Measurements from ENCODE around the gene SCYL1.
"Not testable (repeated sequence)": the region's sequence is repeated elsewhere in the genome, so short reads cannot be mapped to it uniquely, and the experiment has no call there.

The SCYL1 gene

DNA sequence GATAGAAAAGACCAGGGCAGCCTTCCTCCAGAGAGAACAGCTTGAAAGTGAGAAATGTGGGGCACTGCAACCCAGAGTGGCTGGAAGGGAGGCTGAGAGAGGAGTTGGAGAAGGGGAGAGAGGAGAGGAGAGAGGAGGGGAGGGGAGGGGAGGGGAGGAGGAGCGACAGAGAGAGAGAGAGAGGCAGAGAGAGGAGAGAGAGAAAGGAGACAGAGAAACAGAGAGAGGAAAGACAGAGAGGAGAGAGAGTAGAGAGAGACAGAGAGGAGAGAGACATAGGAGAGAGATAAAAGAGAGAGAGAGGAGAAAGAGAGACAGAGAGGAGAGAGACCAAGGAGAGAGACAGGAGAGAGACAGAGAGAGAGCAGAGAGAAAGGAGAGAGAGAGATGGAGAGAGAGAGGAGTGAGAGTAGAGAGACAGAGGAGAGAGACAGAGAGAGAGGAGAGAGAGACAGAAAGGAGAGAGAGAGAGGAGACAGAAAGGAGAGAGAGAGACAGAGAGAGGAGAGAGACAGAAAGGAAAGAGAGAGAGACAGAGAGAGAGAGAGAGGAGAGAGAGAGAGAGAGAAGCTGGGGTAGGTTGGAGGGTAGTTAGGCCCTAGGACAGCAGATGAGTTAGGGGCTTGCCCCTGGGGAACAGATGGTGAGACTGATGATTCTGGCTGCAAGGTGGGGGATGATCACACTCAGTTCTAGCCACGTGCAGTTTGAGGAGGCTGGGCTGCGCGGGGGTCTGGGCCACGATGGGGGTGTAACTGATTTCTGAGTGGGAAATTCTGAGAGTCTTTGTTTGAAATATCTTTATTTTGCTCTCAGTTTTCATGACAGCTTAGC is 8.5 kb upstream of the SCYL1 start:
- no peak overlapping the region for H3K27ac ChIP-seq (ENCODE audit: low read depth, low read length)
- no peaks in the 10 kb centered on the region for H3K4me1 ChIP-seq (ENCODE audit: control insufficient read depth, insufficient read depth, low read length)
- H3K9ac ChIP-seq (ENCODE audit: low read depth, low read length) = no peak overlapping the region
- H3K36me3 ChIP-seq (ENCODE audit: control insufficient read depth, insufficient read depth, low read length) = no peaks in the 10 kb centered on the region
- H3K27me3 ChIP-seq (ENCODE audit: control insufficient read depth, insufficient read depth, low read length) = no peaks in the 10 kb centered on the region
- H3K9me3 ChIP-seq (ENCODE audit: control insufficient read depth, insufficient read depth, low read length) = no peaks in the 10 kb centered on the region
- no peak overlapping the region for H3K4me3 ChIP-seq (ENCODE audit: low read depth, low read length)

GRCh38 chr11:65518941-65519549 is 5.8 kb upstream of the SCYL1 start:
- not testable (repeated sequence) for H3K27me3 ChIP-seq (ENCODE audit: control insufficient read depth, insufficient read depth, low read length); H3K9me3 ChIP-seq (ENCODE audit: control insufficient read depth, insufficient read depth, low read length); H3K4me3 ChIP-seq (ENCODE audit: low read depth, low read length)

DNA sequence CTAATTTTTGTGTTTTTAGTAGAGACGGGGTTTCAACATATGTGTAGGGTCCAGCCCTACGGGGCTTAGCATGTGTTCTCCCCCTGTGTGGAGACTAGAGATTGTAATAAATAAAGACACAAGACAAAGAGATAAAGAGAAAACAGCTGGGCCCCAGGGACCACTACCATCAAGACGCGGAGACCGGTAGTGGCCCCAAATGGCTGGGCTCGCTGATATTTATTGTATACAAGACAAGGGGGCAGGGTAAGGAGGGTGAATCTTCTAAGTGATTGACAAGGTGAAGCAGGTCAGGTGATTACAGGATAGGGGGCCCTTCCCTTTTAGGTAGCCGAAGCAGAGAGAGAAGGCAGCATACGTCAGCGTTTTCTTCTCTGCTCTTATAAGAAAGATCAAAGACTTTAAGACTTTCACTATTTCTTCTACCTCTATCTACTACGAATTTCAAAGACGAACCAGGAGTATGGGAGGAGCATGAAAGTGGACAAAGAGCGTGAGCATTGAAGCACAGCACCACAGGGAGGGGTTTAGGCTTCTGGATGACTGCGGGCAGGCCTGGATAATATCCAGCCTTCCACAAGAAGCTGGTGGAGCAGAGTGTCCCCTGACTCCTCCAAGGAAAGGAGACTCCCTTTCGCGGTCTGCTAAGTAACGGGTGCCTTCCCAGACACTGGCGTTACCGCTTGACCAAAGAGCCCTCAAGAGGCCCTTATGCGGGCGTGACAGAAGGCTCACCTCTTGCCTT is 2.9 kb upstream of the SCYL1 start:
- H3K9ac ChIP-seq (ENCODE audit: low read depth, low read length); H3K4me3 ChIP-seq (ENCODE audit: low read depth, low read length); H3K36me3 ChIP-seq (ENCODE audit: control insufficient read depth, insufficient read depth, low read length); H3K27me3 ChIP-seq (ENCODE audit: control insufficient read depth, insufficient read depth, low read length); H3K9me3 ChIP-seq (ENCODE audit: control insufficient read depth, insufficient read depth, low read length); H3K4me1 ChIP-seq (ENCODE audit: control insufficient read depth, insufficient read depth, low read length): not testable (repeated sequence)
- peak overlapping the region; percentile 40 for H3K27ac ChIP-seq (ENCODE audit: low read depth, low read length)

More at GRCh38 chr11:65518941-65519549, 5.8 kb upstream of the SCYL1 start:
- not testable (repeated sequence) for H3K4me1 ChIP-seq (ENCODE audit: control insufficient read depth, insufficient read depth, low read length); H3K9ac ChIP-seq (ENCODE audit: low read depth, low read length); H3K27ac ChIP-seq (ENCODE audit: low read depth, low read length); H3K36me3 ChIP-seq (ENCODE audit: control insufficient read depth, insufficient read depth, low read length)

DNA sequence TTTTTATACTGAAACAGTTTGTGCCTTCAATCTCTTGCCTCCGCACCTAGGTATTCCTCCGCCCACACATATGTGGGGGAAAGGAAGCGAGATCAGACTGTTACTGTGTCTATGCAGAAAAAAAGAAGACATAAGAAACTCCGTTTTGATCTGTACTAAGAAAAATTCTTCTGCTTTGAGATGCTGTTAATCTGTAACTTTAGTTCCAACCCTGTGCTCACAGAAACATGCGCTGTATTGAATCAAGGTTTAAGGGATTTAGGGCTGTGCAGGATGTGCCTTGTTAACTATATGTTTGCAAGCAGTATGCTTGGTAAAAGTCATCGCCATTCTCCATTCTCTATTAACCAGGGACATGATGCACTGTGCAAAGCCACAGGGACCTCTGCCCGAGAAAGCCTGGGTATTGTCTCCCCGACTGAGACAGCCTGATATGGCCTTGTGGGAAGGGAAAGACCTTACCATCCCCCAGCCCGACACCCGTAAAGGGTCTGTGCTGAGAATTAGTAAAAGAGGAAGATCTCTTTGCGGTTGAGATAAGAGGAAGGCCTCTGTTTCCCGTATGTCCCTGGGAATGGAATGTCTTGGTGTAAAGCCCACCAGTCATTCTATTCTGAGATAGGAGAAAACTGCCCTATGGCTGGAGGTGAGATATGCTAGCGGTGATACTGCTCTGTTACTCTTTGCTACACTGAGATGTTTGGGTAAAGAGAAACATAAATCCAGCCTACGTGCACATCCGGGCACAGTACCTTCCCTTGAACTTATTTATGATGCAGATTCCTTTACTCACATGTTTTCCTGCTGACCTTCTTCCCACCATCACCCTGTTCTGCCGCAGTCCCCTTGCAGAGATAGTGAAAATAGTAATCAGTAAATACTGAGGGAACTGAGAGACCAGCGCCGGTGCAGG is 1.9 kb upstream of the SCYL1 start:
- not testable (repeated sequence) for H3K4me3 ChIP-seq (ENCODE audit: low read depth, low read length); H3K27ac ChIP-seq (ENCODE audit: low read depth, low read length); H3K9ac ChIP-seq (ENCODE audit: low read depth, low read length); H3K4me1 ChIP-seq (ENCODE audit: control insufficient read depth, insufficient read depth, low read length); H3K27me3 ChIP-seq (ENCODE audit: control insufficient read depth, insufficient read depth, low read length); H3K9me3 ChIP-seq (ENCODE audit: control insufficient read depth, insufficient read depth, low read length)
- H3K36me3 ChIP-seq (ENCODE audit: control insufficient read depth, insufficient read depth, low read length) = peaks cover 11% of the 10 kb centered on the region; the same call in 1 of the 2 replicates

DNA sequence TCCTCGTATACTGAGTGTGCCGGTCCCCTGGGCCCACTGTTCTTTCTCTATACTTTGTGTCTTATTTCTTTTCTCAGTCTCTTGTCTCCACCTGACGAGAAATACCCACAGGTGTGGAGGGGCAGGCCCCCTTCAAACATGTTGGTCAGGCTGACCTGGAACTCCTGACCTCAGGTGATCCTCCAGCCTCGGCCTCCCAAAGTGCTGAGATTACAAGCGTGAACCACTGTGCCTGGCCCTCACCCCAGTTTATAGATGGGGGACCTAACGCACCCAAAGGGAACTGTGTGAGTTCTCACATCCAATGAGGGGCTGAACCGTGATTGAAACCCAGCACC is 1.3 kb upstream of the SCYL1 start:
- not testable (repeated sequence) for H3K4me1 ChIP-seq (ENCODE audit: control insufficient read depth, insufficient read depth, low read length); H3K9me3 ChIP-seq (ENCODE audit: control insufficient read depth, insufficient read depth, low read length); H3K27me3 ChIP-seq (ENCODE audit: control insufficient read depth, insufficient read depth, low read length); H3K4me3 ChIP-seq (ENCODE audit: low read depth, low read length); H3K9ac ChIP-seq (ENCODE audit: low read depth, low read length); H3K27ac ChIP-seq (ENCODE audit: low read depth, low read length)
- H3K36me3 ChIP-seq (ENCODE audit: control insufficient read depth, insufficient read depth, low read length) = peaks cover 11% of the 10 kb centered on the region; the same call in 1 of the 2 replicates

- Histone ChIP-seq H3K27ac (ENCODE audit: low read depth, low read length) (no peak overlapping the region), H3K9ac (ENCODE audit: low read depth, low read length) (no peak overlapping the region)
Measured at GRCh38 chr11:65524014-65524740, 706 bp upstream of the SCYL1 start.

GRCh38 chr11:65525546-65526480 is 930 bp downstream of the SCYL1 start:
- peaks cover 4% of the 10 kb centered on the region; the same call in 1 of the 2 replicates for H3K4me1 ChIP-seq (ENCODE audit: control insufficient read depth, insufficient read depth, low read length)
- peak overlapping the region; percentile 85; the same call in 1 of the 2 replicates for H3K9ac ChIP-seq (ENCODE audit: low read depth, low read length)
- no peaks in the 10 kb centered on the region for H3K9me3 ChIP-seq (ENCODE audit: control insufficient read depth, insufficient read depth, low read length)
- no peaks in the 10 kb centered on the region; the same call in 1 of the 2 replicates for H3K27me3 ChIP-seq (ENCODE audit: control insufficient read depth, insufficient read depth, low read length)
- H3K4me3 ChIP-seq (ENCODE audit: low read depth, low read length) = peak overlapping the region; percentile 91
- H3K27ac ChIP-seq (ENCODE audit: low read depth, low read length) = peak overlapping the region; percentile 84
- H3K36me3 ChIP-seq (ENCODE audit: control insufficient read depth, insufficient read depth, low read length) = peaks cover 17% of the 10 kb centered on the region

More at GRCh38 chr11:65524014-65524740, 706 bp upstream of the SCYL1 start:
- H3K27me3 ChIP-seq (ENCODE audit: control insufficient read depth, insufficient read depth, low read length) = no peaks in the 10 kb centered on the region; the same call in 1 of the 2 replicates
- H3K9me3 ChIP-seq (ENCODE audit: control insufficient read depth, insufficient read depth, low read length) = no peaks in the 10 kb centered on the region
- peaks cover 4% of the 10 kb centered on the region; the same call in 1 of the 2 replicates for H3K4me1 ChIP-seq (ENCODE audit: control insufficient read depth, insufficient read depth, low read length)
- peak overlapping the region; percentile 59 for H3K4me3 ChIP-seq (ENCODE audit: low read depth, low read length)
- peaks cover 11% of the 10 kb centered on the region; the same call in 1 of the 2 replicates for H3K36me3 ChIP-seq (ENCODE audit: control insufficient read depth, insufficient read depth, low read length)

DNA sequence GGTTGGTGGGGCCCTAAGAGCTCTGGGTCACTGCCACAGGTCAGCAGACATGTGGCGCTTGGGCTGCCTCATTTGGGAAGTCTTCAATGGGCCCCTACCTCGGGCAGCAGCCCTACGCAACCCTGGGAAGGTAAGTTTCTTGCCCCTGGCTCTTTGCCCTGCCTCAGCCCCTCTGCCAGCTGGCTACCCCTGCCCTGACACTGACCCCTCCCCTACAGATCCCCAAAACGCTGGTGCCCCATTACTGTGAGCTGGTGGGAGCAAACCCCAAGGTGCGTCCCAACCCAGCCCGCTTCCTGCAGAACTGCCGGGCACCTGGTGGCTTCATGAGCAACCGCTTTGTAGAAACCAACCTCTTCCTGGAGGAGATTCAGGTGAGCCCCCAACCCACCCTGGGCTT is 1.9 kb downstream of the SCYL1 start:
- Histone ChIP-seq H3K4me1 (ENCODE audit: control insufficient read depth, insufficient read depth, low read length) (peaks cover 4% of the 10 kb centered on the region; the same call in 1 of the 2 replicates), H3K4me3 (ENCODE audit: low read depth, low read length) (no peak overlapping the region), H3K9me3 (ENCODE audit: control insufficient read depth, insufficient read depth, low read length) (no peaks in the 10 kb centered on the region), H3K27me3 (ENCODE audit: control insufficient read depth, insufficient read depth, low read length) (no peaks in the 10 kb centered on the region; the same call in 1 of the 2 replicates), H3K9ac (ENCODE audit: low read depth, low read length) (no peak overlapping the region), H3K36me3 (ENCODE audit: control insufficient read depth, insufficient read depth, low read length) (peaks cover 27% of the 10 kb centered on the region), H3K27ac (ENCODE audit: low read depth, low read length) (no peak overlapping the region)

GRCh38 chr11:65528819-65529350 is 4.0 kb downstream of the SCYL1 start:
- no peak overlapping the region for H3K9ac ChIP-seq (ENCODE audit: low read depth, low read length)
- H3K27ac ChIP-seq (ENCODE audit: low read depth, low read length) = no peak overlapping the region
- no peak overlapping the region for H3K4me3 ChIP-seq (ENCODE audit: low read depth, low read length)
- peaks cover 43% of the 10 kb centered on the region for H3K36me3 ChIP-seq (ENCODE audit: control insufficient read depth, insufficient read depth, low read length)
- H3K27me3 ChIP-seq (ENCODE audit: control insufficient read depth, insufficient read depth, low read length) = no peaks in the 10 kb centered on the region; the same call in 1 of the 2 replicates
- H3K4me1 ChIP-seq (ENCODE audit: control insufficient read depth, insufficient read depth, low read length) = peaks cover 4% of the 10 kb centered on the region; the same call in 1 of the 2 replicates
- no peaks in the 10 kb centered on the region for H3K9me3 ChIP-seq (ENCODE audit: control insufficient read depth, insufficient read depth, low read length)

All from HUES48 (cell line).